ENCODE results near the gene PARVA. TPM values are rescaled to one million over a fixed set of nuclear protein-coding genes. Genes with fewer than 3 reads are reported as not detected.
A peak's percentile ranks its signal among the peaks of the same experiment; 100 is the strongest.
"Not testable (repeated sequence)": the region's sequence is repeated elsewhere in the genome, so short reads cannot be mapped to it uniquely, and the experiment has no call there.

Gene PARVA
- total RNA-seq, 1 donor from 2014 or later, result 26.3 TPM

DNA sequence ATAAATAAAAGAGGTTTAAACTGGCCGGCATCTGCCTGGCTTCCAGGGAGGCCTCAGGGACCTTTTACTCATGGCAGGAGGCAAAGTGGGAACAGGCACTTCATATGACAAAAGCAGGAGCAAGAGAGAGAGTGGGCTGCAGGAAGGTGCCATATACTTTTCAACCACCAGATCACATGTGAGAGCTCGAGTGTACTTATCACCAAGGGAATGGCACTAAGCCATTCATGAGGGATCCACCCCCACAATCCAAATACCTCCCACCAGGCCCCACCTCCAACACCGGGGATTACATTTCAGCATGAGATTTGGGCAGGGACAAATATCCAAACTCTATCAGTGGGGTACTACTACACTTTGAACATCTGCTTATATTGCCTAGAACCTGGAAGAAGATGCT, 126.5 kb downstream of the PARVA start:
- no peak for DNase-seq

GRCh38 chr11:12505183-12505582, 127.8 kb downstream of the PARVA start:
- no peak for DNase-seq

DNA sequence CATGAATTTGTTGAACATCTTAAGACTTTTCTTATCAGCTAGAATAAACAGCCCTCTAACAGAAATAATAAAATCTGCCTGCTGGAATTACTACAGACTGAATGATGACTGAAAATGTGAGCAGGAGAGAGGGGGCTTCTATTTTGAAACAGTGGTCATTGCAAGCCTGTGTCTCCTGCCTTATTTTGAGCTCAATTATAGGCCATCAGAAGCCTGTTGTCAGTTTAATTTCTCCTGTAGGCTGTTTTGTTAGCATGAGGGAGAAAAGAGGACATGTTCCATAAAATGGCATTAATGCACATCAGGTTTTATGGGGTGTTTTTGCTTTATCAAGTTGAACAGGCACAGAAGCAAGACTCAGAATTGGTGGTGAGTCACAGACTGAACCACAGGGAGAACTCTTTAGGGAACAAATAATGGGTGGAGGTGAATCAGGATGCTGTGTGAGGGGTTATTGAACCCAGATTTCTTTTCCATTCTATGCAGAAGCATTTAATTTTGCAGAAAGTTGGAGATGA, 129.1 kb downstream of the PARVA start:
- DNase-seq, result no peak

DNA sequence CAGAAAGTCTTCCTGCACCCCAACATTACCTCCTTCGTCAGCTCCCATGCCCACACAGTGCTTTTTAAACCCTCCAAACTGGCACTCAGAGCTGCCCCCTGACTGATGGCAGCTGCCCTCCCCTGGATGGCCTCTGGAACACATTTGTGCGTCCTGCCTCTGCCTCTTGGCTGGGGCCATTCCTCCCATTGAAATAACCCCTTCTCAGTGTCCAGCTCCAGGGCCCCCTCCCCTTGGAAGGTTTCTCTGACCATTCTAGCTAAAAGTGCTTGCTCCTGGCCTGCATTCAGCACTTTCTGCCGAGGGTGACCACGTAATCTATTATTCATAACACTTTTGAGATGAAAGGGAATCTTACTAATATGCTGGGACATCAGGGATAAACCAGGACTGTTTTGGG, 130.0 kb downstream of the PARVA start:
- no peak for DNase-seq

GRCh38 chr11:12508151-12508751, 130.9 kb downstream of the PARVA start:
- peak; percentile 88 for DNase-seq

GRCh38 chr11:12509371-12509770, 132.0 kb downstream of the PARVA start:
- DNase-seq, result no peak

DNA sequence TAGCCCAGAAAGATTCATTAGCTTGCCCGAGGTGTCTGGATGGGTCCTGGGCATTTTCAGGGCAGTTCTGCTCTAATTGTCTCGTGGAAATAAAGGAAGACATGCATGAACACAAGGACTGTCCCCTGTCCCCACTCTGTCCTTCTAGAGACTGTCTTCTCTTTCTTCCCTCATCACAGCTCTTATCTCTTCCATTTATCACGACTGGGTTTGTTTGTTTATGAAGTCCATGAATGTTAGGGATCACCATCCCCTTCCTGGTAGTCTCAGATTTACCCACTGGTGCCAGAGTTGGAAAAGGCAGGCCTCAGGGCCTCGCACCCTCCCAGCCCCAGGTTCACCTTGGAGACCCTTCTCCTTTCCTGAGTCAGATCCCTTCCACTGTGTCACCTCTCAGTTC, 134.8 kb downstream of the PARVA start:
- no peak for DNase-seq

GRCh38 chr11:12512826-12513395, 135.5 kb downstream of the PARVA start:
- no peak for DNase-seq

- no peak for DNase-seq
Observed at GRCh38 chr11:12516387-12517105, 139.2 kb downstream of the PARVA start.

DNA sequence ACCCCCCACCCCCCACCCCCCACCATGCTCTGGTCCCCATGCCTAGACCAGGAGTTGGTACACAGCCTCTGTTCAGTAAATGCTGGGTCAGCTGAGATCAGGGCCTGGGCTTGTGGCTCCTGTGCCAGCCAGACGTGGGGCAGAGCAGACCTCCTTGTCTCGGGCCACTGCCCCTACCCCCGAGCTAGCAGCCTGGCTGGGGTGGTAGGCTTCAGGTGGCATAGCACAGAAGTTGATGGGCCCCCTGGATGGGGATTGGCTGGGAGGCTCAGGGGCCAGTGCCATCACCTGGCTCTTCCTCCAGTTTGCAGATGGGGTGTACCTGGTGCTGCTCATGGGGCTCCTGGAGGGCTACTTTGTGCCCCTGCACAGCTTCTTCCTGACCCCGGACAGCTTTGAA, 139.9 kb downstream of the PARVA start:
- no peak for DNase-seq

- no peak for DNase-seq
Observed at GRCh38 chr11:12517741-12518140, 140.4 kb downstream of the PARVA start.

- DNase-seq, result peak; percentile 22
Observed at GRCh38 chr11:12518606-12519385, 141.4 kb downstream of the PARVA start.

DNA sequence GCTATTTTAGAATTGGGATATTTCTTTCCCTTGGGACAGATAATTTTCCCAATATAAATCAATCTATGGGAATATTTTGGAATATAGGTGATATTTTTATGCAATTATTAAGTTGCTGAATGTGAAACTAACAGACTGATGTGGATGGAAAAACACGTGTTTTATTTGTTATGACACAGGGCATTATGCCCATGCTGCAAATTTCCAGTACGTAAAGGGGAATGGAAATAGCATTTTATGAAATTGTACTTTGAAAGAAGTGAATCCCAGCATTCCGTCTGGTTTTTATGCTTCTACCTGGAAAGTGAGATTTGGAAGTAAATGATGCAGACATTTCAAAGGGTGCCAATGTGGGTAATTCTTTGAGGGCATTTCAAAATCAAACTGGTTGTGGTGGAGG, 142.7 kb downstream of the PARVA start:
- no peak for DNase-seq

DNA sequence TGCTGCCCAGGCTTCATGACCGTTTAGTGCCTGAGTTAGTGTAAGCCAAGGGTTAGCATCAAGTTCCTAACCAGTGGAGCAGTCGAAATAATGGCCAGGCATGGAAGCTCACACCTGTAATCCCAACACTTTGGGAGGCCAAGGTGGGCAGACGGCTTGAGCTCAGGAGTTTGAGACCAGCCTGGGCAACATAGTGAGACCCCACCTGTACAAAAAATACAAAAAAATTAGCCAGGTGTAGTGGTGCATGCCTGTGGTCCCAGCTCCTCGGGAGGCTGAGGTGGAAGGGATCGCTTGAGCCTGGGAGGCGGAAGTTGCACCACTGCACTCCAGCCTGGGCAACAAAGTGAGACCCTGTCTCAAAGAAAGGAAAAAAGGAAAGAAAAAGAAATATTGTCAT, 143.2 kb downstream of the PARVA start:
- DNase-seq, result not testable (repeated sequence)

GRCh38 chr11:12523180-12523924, 146.0 kb downstream of the PARVA start:
- DNase-seq, result no peak

DNA sequence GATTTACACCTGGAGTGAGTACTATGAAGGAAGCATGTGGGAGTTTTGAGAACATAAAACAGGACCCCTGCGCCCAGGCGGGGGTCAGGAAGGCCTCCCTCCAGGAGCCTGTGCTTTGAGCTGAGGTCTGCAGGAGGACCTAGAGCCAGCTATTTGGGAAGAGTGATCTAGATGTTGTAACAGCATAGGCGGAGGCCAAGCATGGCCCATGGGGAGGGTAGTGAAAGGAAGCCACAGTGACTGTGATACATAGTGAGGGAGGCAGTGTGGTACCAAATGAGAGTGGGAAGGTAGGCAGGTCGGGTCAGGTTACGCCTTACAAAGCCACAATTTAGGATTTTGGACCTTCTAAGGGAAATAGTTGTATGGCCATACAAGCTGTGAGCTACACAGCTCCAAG, 147.5 kb downstream of the PARVA start:
- DNase-seq, result no peak

- DNase-seq, result no peak
Observed at GRCh38 chr11:12525466-12526055, 148.2 kb downstream of the PARVA start.

DNA sequence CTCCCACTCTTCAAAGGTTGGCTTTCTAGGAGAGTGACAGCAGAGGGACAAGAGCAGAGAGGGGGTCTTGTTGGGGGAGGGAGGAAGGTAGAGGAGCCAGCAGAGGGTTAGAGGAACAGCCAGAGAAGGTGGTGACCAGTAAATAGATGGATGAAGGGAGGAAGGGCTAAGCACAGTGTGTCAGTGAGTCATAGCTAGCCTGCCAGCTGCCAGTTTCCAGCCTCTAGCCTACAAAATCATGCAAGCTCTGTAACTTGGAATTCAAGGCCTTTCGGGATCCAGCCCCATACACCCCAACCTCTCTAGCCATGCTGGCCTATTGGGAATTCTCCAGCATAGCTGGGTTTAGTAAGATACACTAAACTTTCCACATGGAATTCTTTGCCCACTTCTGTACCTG, 149.4 kb downstream of the PARVA start:
- DNase-seq, result no peak

GRCh38 chr11:12528487-12528886, 151.1 kb downstream of the PARVA start:
- no peak for DNase-seq

GRCh38 chr11:12529041-12529440, 151.7 kb downstream of the PARVA start:
- DNase-seq, result no peak

GRCh38 chr11:12529793-12530192, 152.4 kb downstream of the PARVA start:
- DNase-seq, result no peak

GRCh38 chr11:12531020-12531419, 153.6 kb downstream of the PARVA start:
- no peak for DNase-seq
